ENCODE measurements around the gene ARL10.

Gene ARL10

DNA sequence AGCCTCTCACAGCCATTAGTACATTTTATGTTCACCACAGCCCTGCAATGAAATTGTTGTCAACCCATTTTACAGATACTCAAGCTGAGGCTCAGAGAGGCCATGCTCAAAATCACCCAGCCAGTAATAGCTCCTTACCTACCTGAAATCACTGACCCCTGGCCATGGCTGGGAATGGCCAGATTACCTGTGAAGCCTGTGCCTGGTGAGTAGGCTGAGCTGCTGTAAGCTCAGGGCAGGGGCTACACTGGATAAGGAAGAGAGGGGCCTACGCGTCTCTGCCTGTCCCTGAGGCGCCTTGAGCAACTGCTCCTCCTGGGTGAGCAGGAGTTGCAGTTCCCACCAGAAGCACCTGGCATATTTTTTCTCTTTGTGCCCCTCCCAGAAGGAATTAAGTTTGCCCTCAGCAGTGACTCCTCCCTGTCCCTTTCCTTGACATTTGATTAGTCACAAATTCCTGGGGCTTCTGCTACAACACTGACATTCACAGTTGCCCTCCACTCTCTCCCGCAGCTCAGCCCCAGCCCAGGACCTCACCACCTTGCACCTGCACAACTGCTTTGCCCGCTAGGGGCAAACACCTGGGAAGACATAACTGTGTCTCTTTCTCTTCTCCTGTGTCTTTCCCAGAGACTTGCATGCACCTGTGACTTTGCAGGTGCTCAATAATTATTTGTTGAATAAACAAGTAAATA lies 45.3 kb downstream of the ARL10 start:
- no peak for DNase-seq (ENCODE audit: low read depth in 2 of 2)

DNA sequence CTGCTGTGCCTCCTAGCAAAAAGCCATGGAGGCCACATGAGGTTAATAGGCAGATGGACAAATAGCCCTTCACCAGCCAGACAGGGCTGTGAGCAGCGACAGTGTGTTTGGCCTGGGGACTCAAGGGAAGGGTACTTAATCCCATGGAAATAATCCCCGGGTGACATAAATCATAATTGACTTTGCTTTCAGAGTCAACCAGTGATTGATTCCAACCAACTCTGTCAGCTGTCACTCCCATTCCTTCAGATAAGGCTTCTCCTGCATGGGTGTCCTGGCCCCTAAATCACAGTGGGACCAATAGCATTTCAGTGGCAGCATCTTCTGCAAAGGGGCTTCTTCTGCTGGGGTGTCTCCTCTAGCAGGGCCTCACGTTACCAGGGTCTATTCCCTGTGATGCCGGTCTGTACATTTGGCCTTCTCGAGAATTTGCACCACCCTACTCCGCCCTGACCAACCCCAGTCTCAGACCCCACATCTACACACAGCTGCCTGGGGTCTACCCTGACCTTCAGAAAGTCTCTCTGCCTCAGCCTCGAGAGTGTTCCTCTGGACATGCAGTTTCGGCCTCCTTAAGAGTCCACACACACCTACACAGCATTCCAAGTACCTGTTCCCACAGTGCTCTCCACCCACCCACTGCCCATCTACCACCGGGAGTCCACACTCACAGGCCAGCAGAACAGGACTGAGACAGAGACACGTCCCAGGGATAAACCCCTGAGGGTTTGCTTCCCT lies 47.4 kb downstream of the ARL10 start:
- DNase-seq (ENCODE audit: low read depth in 2 of 2) = no peak

DNA sequence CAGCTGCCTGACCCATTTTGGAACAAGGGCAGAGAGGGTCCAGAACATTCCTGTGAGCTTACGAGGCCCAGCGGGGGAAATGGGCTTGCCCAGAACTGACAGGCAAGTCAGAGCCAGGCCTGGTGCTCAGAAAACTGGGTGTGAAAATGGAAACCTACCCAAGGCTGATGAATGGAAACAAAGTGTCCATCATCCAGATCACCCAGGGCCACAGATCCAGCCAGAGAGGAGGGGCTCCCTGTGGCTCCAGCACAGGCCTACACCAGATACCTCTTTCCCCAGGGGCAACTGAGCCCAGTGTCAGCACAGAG lies 47.9 kb downstream of the ARL10 start:
- DNase-seq (ENCODE audit: low read depth in 2 of 2) = no peak

DNA sequence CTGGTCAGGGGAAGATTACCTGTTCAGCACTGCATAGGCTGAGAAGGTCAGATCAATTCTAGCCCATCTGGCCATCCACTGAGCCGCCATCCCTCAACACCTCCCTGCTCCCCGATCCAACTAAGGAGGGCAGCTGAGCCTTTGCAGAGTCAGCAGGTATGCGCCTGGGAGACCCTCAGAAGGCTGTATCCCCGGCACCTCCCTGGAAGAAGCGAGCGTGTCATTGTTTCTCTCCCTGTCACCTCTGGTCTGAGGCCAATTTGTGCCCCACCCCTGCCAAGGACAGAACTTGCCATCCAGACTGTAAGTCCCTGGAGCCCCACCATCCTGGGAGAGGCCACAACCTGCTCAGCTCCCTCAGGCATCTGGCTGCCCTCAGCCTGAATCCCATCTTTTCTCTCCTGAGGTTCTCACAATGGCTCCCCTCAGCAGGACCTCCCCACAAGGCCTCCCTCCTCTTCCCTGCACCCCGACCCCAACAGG lies 48.5 kb downstream of the ARL10 start:
- no peak for DNase-seq (ENCODE audit: low read depth in 2 of 2)

DNA sequence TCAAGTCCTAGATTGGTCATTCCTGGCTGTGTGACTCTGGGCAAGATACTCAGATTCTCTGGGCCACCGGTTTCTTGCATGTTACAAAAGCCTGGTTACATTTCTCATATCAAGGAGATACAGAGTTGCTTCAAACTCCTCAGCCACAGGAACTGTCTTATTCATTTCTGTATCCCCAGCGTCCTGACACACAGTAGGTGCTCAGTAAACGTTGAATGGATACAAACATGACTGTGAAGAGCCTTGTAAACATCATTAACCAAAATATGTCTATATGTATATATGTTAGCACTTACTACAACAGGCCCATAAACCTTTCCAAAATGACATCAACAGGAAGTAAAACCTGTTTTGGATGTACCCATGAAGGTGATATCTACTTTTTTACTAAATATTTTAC lies 49.4 kb downstream of the ARL10 start:
- no peak for DNase-seq (ENCODE audit: low read depth in 2 of 2)

DNA sequence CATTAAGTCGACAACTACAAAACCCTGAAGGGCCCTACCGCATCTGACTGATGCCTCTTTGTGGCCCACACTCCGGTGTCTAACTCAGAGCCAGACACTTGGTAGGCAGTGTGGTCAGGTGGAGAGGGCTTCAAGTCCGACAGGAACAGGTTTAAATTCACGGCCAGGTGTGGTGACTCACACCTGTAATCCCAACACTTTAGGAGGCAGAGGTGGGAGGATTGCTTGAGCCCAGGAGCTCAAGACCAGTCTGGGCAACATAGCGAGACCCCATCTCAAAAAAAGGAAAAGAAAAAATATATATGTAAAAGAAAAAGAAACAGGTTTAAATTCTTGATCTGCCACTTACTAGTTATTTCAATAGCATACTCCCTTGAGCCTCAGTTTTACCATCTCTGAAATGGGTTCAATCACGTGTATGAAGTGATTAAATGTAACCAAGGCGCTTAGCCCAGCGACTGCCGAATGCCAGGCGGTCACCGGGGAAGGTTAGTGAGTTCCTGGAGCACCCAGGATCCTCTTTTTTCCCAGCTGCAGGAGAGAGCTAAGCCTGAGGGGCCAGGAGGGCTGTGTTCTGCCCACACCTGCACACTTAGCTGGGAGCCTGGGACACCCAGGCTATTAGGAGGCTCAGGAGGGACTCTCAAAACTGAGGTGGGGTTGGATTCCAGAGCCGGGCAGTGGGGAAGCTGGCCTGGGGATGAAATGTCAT lies 50.1 kb downstream of the ARL10 start:
- no peak for DNase-seq (ENCODE audit: low read depth in 2 of 2)

DNA sequence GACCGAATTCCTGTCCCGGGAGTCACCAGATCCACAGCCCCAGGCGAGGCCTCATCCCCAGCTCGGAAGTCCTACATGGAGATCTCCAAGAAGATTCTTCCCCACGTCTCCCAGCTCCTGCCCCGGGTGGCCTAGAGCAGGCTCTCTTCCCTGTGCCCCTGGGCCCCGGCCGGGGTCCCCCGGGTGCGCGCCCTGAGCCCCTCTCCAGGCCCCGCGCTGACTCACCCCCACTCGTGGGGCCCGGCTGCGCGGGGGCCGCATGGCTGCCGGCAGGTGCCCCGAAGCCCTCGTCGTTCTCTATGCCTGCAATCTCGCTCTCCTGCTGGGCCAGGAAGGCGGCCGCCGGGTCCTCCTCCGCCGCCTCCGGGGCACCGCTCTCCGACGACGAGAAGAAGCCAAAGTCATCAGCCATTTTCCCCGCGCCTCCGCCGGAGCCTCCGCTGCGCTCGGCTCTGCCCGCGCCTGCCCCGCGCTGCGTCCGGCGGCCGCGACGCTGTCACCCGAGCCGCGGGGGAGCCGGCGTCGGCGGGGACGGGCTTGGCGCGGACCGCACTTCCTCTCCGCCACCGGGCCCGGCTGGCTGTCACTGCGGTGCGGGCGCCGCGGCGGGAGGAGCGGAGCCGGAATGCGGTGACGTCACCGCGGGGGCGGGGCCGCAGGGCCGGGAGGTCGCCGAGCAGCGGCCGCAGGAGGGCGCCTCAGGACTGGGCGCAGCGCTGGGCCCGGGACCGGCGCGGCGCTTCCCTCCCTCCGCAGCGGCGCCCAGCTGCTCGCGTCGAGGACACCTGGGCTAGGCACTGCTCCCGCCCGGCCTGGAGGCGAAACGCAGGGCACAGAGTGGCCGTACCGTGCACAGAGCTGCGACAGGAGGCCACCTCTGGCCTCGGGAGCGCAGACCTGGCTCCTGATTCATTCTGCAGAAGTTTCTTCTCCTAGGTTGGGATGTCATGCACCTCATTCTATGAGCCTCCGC lies 51.0 kb downstream of the ARL10 start, which contains the start of gene CLTB:
Gene CLTB (minus strand): TSS at position 588 of the 973 bp plus-strand sequence. CDS start 176 bp downstream, at position 412.
- DNase-seq (ENCODE audit: low read depth in 2 of 2) = peak; percentile 72 to 87

DNA sequence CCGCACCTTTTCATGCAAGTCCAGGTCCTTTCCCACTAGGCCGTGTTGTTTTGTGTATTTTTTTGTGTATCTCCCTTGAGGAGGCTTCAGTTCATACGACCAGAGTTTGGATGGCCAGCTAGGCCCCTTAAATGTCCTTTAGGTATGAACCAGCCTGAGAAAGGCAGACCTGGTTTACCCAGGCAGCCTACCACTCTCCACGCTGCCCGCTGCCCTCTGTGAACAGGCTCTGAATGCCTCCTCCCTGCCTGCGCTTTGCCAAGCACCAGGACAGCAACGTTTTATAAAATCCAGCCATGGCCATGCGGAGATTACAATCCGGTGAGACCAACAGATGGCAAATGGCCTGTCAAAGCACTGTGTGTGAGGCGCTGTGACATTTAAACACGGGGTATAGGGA lies 51.7 kb downstream of the ARL10 start:
- no peak for DNase-seq (ENCODE audit: low read depth in 2 of 2)

DNA sequence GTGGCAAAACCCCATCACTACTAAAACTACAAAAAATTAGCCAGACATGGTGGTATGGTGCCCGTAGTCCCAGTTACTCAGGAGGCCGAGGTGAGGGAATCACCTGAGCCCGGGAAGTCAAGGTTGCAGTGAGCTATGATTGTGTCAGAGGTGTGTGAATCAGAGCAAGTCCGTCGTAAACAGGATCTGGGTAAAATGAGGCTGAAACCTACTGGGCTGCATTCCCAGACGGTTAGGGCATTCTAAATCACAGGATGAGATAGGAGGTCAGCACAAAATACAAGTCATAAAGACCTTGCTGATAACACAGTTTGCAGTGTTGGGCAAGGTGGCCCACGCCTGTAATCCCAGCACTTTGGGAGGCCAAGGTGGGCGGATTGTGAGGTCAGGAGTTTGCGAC lies 53.0 kb downstream of the ARL10 start:
- no peak for DNase-seq (ENCODE audit: low read depth in 2 of 2)

DNA sequence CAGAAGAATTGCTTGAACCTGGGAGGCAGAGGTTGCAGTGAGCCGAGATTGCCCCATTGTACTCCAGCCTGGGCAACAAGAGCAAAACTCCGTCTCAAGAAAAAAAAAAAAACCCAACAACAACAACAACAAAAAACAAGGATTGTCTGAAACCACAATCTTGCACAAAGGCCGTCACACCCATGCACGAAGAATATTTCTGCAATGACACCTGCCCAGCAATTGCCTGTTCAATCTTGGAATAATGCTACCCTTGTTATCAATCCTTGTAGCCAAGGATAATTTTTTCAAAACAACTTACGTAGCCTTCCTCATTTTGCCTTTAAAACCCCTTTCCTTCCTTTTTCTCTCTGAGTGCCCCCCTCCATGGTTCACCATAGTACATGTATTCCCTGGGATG lies 54.8 kb downstream of the ARL10 start:
- DNase-seq (ENCODE audit: low read depth in 2 of 2) = no peak

DNA sequence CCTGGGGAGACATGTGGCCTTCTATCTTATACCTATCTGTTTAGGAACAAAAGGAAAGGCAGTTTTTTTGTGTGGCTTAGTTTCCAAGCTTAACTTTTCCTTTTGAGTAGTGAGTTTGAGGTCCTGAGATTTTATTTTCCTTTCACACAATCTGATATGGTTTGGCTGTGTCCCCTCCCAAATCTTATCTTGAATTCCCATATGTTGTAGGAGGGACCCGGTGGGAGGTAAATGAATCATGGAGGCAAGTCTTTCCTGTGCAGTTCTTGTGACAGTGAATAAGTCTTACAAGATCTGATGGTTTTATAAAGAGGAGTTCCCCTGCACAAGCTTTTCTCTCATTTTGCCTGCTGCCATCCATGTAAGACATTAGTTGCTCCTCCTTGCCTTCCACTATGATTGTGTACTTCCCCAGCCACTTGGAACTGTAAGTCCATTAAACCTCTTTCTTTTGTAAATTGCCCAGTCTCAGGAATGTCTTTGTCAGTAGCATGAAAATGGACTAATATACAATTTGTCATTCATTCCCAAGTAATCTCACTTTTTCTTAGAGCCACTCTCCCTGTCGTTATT lies 55.8 kb downstream of the ARL10 start:
- DNase-seq (ENCODE audit: low read depth in 2 of 2) = no peak

DNA sequence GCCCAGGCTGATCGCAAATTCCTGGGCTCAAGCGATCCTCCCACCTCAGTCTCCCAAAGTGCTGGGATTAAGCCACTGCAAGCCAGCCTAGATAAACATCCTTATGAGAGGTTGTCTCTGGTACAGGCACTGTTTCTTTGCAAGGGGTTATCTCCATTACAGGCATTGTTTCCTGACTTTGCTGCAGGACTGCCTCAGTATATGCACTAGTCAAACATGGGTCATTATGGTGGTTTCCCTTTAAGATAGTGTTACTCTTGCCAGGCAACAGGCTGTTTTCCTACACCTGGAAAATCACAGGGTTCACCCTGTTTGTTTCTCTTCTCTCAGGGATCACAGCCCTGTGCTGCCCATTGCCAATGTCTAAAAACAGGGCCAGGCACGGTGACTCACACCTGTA lies 58.9 kb downstream of the ARL10 start:
- DNase-seq (ENCODE audit: low read depth in 2 of 2) = no peak

DNA sequence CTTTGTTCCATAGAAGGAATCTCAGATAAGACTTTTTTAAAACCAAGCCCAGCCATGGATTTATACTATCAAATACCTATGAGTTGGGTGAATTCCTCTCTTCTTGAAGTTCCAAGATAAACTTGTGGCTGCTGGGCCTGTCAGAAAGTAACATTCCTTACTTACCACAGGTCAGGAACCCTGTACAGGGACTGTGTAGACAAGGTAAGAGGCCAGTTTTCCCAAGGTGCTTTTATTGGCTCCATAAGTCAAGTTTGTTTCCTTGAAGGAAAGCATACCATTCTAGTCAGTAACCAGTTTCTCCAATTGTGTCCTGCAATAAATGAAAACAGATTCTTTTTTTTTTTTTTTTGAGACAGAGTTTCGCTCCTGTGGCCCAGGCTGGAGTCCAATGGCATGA lies 59.9 kb downstream of the ARL10 start:
- no peak for DNase-seq (ENCODE audit: low read depth in 2 of 2)

DNA sequence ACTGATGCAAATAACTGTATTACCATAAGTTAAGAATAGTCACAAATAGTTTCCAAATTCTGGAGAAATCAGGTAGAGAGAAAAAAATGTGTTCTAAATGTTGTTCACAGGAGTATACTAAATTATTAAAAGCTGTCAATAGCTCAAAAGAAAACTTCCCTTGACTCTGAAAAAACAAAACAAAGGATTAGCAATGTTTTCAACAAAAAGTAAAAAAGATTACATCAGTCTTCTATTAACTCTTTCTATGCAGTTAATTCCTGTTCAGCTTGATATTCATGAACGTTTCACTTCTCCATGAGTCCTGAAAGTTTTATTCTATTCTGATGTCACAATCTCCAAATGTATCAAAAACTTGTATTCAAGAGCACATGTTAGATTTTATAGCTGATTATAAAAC lies 60.5 kb downstream of the ARL10 start:
- no peak for DNase-seq (ENCODE audit: low read depth in 2 of 2)

DNA sequence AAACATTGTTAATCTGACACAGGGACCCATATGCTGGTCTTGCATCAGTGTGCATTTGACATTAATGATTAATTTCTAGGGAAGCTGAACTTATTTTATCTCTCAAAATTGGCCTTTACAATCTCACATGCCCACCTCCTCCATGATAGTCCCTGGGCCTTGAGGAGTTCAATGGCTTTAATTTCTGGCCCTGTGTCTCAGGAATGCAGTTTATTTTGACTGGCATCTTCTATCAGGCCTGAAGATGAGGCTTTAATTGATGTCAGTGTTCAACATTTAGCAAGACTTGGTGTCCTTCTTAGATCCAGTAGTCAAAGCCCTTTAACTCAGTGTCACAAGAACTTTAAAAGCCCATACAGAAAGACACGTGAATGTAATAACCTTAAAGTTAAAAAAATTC lies 61.6 kb downstream of the ARL10 start:
- DNase-seq (ENCODE audit: low read depth in 2 of 2) = no peak

DNA sequence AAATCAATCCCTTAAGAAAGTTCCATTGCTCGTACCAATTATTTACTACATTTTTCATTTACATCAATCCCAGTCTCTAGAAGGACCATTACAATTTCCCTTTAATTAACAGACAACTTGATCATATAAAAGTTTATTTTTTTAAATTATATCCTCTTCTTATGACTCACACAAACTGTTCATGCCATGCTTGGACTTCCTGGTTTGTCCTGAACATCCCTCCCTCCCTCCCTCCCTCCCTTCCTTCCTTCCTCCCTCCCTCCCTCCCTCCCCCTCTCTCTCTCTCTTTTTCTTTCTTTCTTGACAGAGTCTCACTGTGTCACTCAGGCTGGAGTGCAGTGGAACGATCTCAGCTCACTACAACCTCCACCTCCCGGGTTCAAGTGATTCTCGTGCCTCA lies 62.7 kb downstream of the ARL10 start:
- no peak for DNase-seq (ENCODE audit: low read depth in 2 of 2)

DNA sequence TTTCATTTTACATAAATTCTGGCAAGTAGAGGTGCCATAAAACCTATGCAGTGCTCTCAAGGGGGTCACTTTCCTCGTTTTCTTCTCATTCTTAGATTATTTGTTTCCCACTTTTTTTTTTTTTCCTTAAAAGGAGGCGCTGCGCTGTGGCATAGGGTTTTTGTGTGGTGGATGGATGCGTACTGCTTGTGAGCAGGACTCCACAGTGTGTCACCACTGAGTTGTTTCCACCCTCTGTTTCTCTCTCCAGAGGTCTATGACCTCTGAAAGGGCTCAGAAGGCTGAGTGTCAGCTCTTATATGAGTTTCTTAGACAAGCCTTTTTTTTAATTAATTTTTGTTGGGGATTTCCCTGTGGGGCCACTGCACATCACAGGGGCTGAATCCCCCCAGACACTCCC lies 64.7 kb downstream of the ARL10 start:
- no peak for DNase-seq (ENCODE audit: low read depth in 2 of 2)
